ENCODE results near the gene SPTAN1. TPM values are rescaled to one million over a fixed set of nuclear protein-coding genes. Genes with fewer than 3 reads are reported as not detected.
"Not testable (repeated sequence)": the region's sequence is repeated elsewhere in the genome, so short reads cannot be mapped to it uniquely, and the experiment has no call there.

The SPTAN1 gene
- total RNA-seq, 6 experiments from 2014 or later = 74.6 to 141 (median 98.6) TPM

DNA sequence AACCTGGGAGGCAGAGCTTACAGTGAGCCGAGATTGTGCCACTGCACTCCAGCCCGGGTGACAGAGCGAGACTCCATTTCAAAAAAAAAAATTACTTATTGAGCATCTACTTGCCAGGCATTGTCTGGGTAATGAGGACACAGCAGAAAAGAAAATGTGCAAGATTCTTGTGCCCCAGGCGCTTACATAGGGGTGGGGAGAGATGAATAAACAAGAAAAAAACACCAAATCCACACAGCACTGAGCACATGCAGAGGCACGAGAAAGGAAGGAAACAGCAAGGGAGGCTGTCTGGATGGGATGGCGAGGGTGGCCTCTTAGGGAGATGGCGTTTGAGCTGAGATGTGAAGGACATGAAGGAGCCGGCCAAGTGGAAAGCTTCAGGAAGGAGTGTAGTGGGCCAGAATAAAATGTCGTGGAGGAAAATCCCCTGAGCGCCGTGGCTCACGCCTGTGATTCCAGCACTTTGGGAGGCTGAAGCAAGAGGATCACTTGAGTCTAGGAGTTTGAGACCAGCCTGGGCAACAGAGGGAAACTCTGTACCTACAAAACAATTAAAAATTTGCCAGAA, 90.4 kb downstream of the SPTAN1 start:
- 87% methylated on average over 8 of the region's 12 CpGs for WGBS (ENCODE audit: insufficient coverage, low coverage, low lambda C conversion rate, missing lambda C conversion rate)
- H3K4me3 ChIP-seq = no peak overlapping the region

DNA sequence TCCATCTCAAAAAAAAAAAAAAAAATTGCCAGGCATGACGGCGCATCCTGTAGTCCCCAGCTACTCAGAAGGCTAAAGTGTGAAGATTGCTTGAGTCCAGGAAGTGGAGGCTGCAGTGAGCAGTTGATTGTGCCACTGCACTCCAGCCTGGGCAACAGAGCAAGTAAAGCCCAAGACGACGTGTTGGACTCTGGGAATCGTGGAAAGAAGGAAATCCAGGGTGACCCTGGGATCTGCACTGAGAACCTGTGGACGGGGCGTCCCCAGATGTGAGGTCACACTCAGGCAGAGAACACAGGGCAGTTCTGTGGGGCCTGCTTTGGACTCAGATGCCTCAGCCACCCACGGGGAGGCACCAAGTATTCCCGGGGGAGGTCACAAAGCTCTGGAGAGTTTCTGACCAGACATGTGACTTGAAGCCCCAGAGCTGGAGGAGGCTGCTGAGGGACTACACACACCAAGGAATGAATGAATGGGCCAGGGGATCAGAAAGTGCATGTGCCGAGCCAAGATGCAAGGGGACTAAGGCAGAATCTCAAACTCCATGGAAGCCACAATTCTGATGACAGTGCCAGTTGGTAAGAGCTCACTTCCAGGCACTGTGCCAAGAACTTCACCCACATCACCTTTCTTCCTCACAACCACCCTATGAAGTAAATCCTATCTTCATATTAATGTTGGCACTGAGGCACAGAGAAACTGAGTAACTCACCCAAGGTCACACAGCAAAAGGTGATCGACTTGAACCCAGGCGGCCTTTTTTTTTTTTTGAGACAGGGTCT, 91.3 kb downstream of the SPTAN1 start:
- Histone ChIP-seq H3K36me3 (no peaks in the 10 kb centered on the region), H3K4me1 (no peaks in the 10 kb centered on the region), H3K4me3 (no peak overlapping the region), H3K27me3 (no peaks in the 10 kb centered on the region), H3K27ac (no peak overlapping the region), H3K9me3 (no peaks in the 10 kb centered on the region)
- ATAC-seq (peak in 1 of 4 donors; percentile 12), DNase-seq (no peak)
- TF ChIP-seq, protein P1, sequence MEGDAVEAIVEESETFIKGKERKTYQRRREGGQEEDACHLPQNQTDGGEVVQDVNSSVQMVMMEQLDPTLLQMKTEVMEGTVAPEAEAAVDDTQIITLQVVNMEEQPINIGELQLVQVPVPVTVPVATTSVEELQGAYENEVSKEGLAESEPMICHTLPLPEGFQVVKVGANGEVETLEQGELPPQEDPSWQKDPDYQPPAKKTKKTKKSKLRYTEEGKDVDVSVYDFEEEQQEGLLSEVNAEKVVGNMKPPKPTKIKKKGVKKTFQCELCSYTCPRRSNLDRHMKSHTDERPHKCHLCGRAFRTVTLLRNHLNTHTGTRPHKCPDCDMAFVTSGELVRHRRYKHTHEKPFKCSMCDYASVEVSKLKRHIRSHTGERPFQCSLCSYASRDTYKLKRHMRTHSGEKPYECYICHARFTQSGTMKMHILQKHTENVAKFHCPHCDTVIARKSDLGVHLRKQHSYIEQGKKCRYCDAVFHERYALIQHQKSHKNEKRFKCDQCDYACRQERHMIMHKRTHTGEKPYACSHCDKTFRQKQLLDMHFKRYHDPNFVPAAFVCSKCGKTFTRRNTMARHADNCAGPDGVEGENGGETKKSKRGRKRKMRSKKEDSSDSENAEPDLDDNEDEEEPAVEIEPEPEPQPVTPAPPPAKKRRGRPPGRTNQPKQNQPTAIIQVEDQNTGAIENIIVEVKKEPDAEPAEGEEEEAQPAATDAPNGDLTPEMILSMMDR (IDR thresholded peaks at IDR 0.05) = no peak
- TF ChIP-seq POLR2A (IDR thresholded peaks at IDR 0.05) = no peak
- 62% methylated on average over 6 of the region's 12 CpGs for WGBS (ENCODE audit: insufficient coverage, low coverage, low lambda C conversion rate, missing lambda C conversion rate)
- intact Hi-C loops (cut with DNase I) = no loop called here

More for the DNA sequence above, 90.4 kb downstream of the SPTAN1 start:
- ATAC-seq (peak in 1 of 4 donors; percentile 32), DNase-seq (no peak)
- no peaks in the 10 kb centered on the region for H3K4me1 ChIP-seq
- no peak for TF ChIP-seq POLR2A (IDR thresholded peaks at IDR 0.05)
- TF ChIP-seq, protein P1 (IDR thresholded peaks at IDR 0.05) = no peak
- H3K36me3 ChIP-seq = no peaks in the 10 kb centered on the region
- H3K27me3 ChIP-seq = no peaks in the 10 kb centered on the region
- intact Hi-C loops (cut with DNase I) = no loop called here
- no peaks in the 10 kb centered on the region for H3K9me3 ChIP-seq
- H3K27ac ChIP-seq = no peak overlapping the region

DNA sequence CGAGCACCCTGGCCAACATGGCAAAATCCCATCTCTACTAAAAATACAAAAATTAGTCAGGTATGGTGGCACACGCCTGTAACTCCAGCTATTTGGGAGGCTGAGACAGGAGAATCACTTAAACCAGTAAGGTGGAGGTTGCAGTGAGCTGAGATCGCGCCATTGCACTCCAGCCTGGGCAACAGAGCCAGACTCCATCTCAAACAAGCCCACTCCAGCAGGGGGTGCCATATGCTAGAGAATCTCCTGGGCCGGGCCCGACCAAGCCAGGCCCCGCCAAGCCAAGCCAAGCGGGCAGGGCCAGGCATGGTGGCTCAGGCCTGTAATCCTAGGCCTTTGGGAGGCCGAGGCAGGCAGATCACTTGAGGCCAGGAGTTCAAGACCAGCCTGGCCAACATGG, 95.8 kb downstream of the SPTAN1 start:
- intact Hi-C loops (cut with DNase I); H3K36me3 ChIP-seq; H3K27ac ChIP-seq; H3K9me3 ChIP-seq; H3K4me1 ChIP-seq; H3K4me3 ChIP-seq; H3K27me3 ChIP-seq: not testable (repeated sequence)
- TF ChIP-seq, protein P1 (IDR thresholded peaks at IDR 0.05) = peak; percentile 23 to 48 (median 37)
- peak; percentile 46 to 67 (median 63) for DNase-seq
- ATAC-seq = peak; percentile 89 to 98 (median 92)
- WGBS (ENCODE audit: insufficient coverage, low coverage, low lambda C conversion rate, missing lambda C conversion rate) = no CpG with 5 or more reads among the region's 9 CpGs

DNA sequence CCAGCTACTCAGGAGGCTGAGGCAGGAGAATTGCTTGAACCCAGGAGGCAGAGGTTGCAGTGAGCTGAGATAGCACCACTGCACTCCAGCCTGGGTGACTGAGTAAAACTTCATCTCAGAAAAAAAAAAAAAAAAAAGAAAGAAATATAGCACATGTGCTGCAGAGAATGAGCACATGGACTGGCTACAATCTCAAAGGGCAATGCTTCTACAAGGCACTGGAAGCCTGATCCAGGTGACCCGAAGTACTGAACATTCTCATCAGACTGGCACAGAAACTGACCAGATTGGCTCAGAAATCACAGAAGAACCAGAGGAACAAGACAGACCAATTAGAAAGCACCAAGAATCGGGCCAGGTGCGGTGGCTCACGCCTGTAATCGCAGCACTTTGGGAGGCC, 99.4 kb downstream of the SPTAN1 start:
- H3K4me3 ChIP-seq = no peak overlapping the region
- H3K27me3 ChIP-seq = no peaks in the 10 kb centered on the region
- WGBS (ENCODE audit: insufficient coverage, low coverage, low lambda C conversion rate, missing lambda C conversion rate) = 92% methylated on average over 4 of the region's 5 CpGs
- TF ChIP-seq POLR2A (IDR thresholded peaks at IDR 0.05) = no peak
- TF ChIP-seq, protein P1 (IDR thresholded peaks at IDR 0.05) = no peak
- intact Hi-C loops (cut with DNase I) = no loop called here
- ATAC-seq (no peak), DNase-seq (no peak)
- H3K9me3 ChIP-seq = no peaks in the 10 kb centered on the region
- H3K4me1 ChIP-seq = no peaks in the 10 kb centered on the region
- no peaks in the 10 kb centered on the region for H3K36me3 ChIP-seq
- H3K27ac ChIP-seq = no peak overlapping the region

Measured in right lobe of liver (tissue), 6 donors.